Suprapubic skin (tissue), 4 donors: ENCODE data around the gene KLHL12. TPM values are rescaled to one million over a fixed set of nuclear protein-coding genes. Genes with fewer than 3 reads are reported as not detected.

Source experiments
- DNase-seq, 2 donors: peaks; one replicate each; pipeline ENCODE4 v3.0.0-alpha.2; 2019; ENCODE audit warnings: low spot score in 2 of 2
- H3K27ac ChIP-seq: fragments of 200-600 bp; sonication (generic); one replicate; pipeline ENCODE4 v1.5.1; 2019
- H3K27me3 ChIP-seq: fragments of 200-600 bp; sonication (generic); one replicate; pipeline ENCODE4 v1.5.1; 2019
- H3K36me3 ChIP-seq: fragments of 200-600 bp; sonication (generic); one replicate; pipeline ENCODE4 v1.5.1; 2019
- H3K4me1 ChIP-seq: fragments of 200-600 bp; sonication (generic); one replicate; pipeline ENCODE4 v1.5.1; 2019
- H3K4me3 ChIP-seq: fragments of 200-600 bp; sonication (generic); one replicate; pipeline ENCODE4 v1.5.1; 2019; ENCODE audit warnings: mild to moderate bottlenecking
- H3K9me3 ChIP-seq: fragments of 200-600 bp; sonication (generic); one replicate; pipeline ENCODE4 v1.5.1; 2019
- CTCF ChIP-seq, 2 donors: fragments of 200-600 bp in 1 of 2; fragments of 450-650 bp in 1 of 2; sonication (generic) in 1 of 2; IDR thresholded peaks; one replicate each; pipeline ENCODE4 v1.5.1; 2016 to 2019; ENCODE audit warnings: antibody characterized with exemption in 2 of 2, mild to moderate bottlenecking in 1 of 2, moderate library complexity in 1 of 2
- EP300 ChIP-seq: sonication (generic); formaldehyde crosslinking; IDR thresholded peaks from one replicate; pipeline ENCODE4 v1.6.1; 2017; ENCODE audit warnings: antibody characterized with exemption
- POLR2A ChIP-seq, 2 donors: fragments of 450-650 bp; IDR thresholded peaks; one replicate each; pipeline ENCODE4 v1.6.1; 2017; ENCODE audit warnings: antibody characterized with exemption in 2 of 2, mild to moderate bottlenecking in 2 of 2, moderate library complexity in 2 of 2
- POLR2AphosphoS5 ChIP-seq, 3 donors: sonication (generic); formaldehyde crosslinking; IDR thresholded peaks; one replicate each; pipeline ENCODE4 v1.6.1; 2017; ENCODE audit warnings: antibody characterized with exemption in 3 of 3
- WGBS: methylation state at CpG from one replicate; pipeline ENCODE4 v1.1.5; 2018; 5-methylcytosine and 5-hydroxymethylcytosine counted together
- total RNA-seq, 4 donors: library from RNA; depleted of rRNA; stranded (reverse); fragments of >200 nt; gene quantifications; one replicate each; pipeline ENCODE4 v1.1.0, GENCODE V29; 2016

The KLHL12 gene
- 10 to 100 TPM; 13.4 to 19.6 (median 15.1) TPM for total RNA-seq

GRCh38 chr1:202926581-202927491, at the start of gene KLHL12:
Gene KLHL12, minus strand, starts transcription at chr1:202927234. Its CDS starts 2,072 bp downstream, at chr1:202925162.
- peak within 1 kb of the TSS; percentile 67 for H3K4me3 ChIP-seq
- TF ChIP-seq POLR2AphosphoS5 (IDR thresholded peaks at IDR 0.05) = peak; percentile 52 to 92 (median 77)
- peak; percentile 50 to 86 for TF ChIP-seq POLR2A (IDR thresholded peaks at IDR 0.05)
- TF ChIP-seq CTCF (IDR thresholded peaks at IDR 0.05) = peak; percentile 39 to 48
- no peak for TF ChIP-seq EP300
- peak; percentile 98 to 99 for DNase-seq
- no peaks in the 10 kb centered on the region for H3K27me3 ChIP-seq
- peak within 1 kb of the TSS; percentile 88 for H3K27ac ChIP-seq
- peaks cover 15% of the 10 kb centered on the region for H3K4me1 ChIP-seq
- no peaks in the 10 kb centered on the region for H3K36me3 ChIP-seq
- H3K9me3 ChIP-seq = no peaks in the 10 kb centered on the region
- 1% methylated on average over 38 of the region's 57 CpGs for WGBS

- WGBS = 51% methylated on average over 3 of the region's 3 CpGs
- TF ChIP-seq POLR2A (IDR thresholded peaks at IDR 0.05) = no peak
- no peak for TF ChIP-seq EP300
- no peak for TF ChIP-seq POLR2AphosphoS5 (IDR thresholded peaks at IDR 0.05)
- no peak for TF ChIP-seq CTCF (IDR thresholded peaks at IDR 0.05)
- H3K36me3 ChIP-seq = no peaks in the 10 kb centered on the region
Observed at GRCh38 chr1:202976633-202977032, 49.6 kb upstream of the KLHL12 start.

GRCh38 chr1:202974856-202975255, 47.8 kb upstream of the KLHL12 start:
- no peak for DNase-seq
- Histone ChIP-seq H3K27me3 (peaks cover 14% of the 10 kb centered on the region), H3K4me3 (no peak overlapping the region), H3K4me1 (no peaks in the 10 kb centered on the region), H3K27ac (no peak overlapping the region), H3K9me3 (no peaks in the 10 kb centered on the region), H3K36me3 (no peaks in the 10 kb centered on the region)
- TF ChIP-seq POLR2AphosphoS5 (IDR thresholded peaks at IDR 0.05) (no peak), POLR2A (IDR thresholded peaks at IDR 0.05) (no peak), CTCF (IDR thresholded peaks at IDR 0.05) (no peak), EP300 (no peak)
- WGBS = 86% methylated on average over 3 of the region's 3 CpGs

More at GRCh38 chr1:202976633-202977032, 49.6 kb upstream of the KLHL12 start:
- Histone ChIP-seq H3K4me1 (no peaks in the 10 kb centered on the region), H3K27ac (no peak overlapping the region), H3K27me3 (peaks cover 14% of the 10 kb centered on the region), H3K4me3 (no peak overlapping the region), H3K9me3 (no peaks in the 10 kb centered on the region)
- DNase-seq = no peak

- no peak for DNase-seq
- Histone ChIP-seq H3K36me3 (no peaks in the 10 kb centered on the region), H3K27ac (no peak overlapping the region), H3K27me3 (peaks cover 7% of the 10 kb centered on the region), H3K4me3 (no peak overlapping the region), H3K4me1 (peaks cover 19% of the 10 kb centered on the region), H3K9me3 (no peaks in the 10 kb centered on the region)
- TF ChIP-seq POLR2AphosphoS5 (IDR thresholded peaks at IDR 0.05) = no peak
- no peak for TF ChIP-seq CTCF (IDR thresholded peaks at IDR 0.05)
- no peak for TF ChIP-seq POLR2A (IDR thresholded peaks at IDR 0.05)
- TF ChIP-seq EP300 = no peak
- 68% methylated on average over 4 of the region's 4 CpGs for WGBS
Observed at GRCh38 chr1:202972046-202972445, 45.0 kb upstream of the KLHL12 start.

- DNase-seq = no peak
- WGBS = 27% methylated on average over 5 of the region's 5 CpGs
- peaks cover 6% of the 10 kb centered on the region for H3K36me3 ChIP-seq
- no peak overlapping the region for H3K4me3 ChIP-seq
- H3K27me3 ChIP-seq = no peaks in the 10 kb centered on the region
- H3K4me1 ChIP-seq = peaks cover 46% of the 10 kb centered on the region
- H3K27ac ChIP-seq = no peak overlapping the region
- no peak for TF ChIP-seq POLR2A (IDR thresholded peaks at IDR 0.05)
- TF ChIP-seq CTCF (IDR thresholded peaks at IDR 0.05) = peak; percentile 34 to 72
- no peak for TF ChIP-seq EP300
- H3K9me3 ChIP-seq = no peaks in the 10 kb centered on the region
Observed at GRCh38 chr1:202968895-202969295, 41.9 kb upstream of the KLHL12 start.
